Coronary artery (tissue), 2 donors: ENCODE measurements around the gene BCAS4.

Source experiments
- DNase-seq: peaks from one replicate; pipeline ENCODE4 v3.0.0-alpha.2; 2017; ENCODE audit warnings: low spot score
- H3K27ac ChIP-seq, 2 donors: fragments of 200-600 bp; sonication (generic); one replicate each; pipeline ENCODE4 v1.5.1; 2016 to 2019
- H3K4me3 ChIP-seq: fragments of 200-600 bp; sonication (generic); 2 replicates; pipeline ENCODE4 v1.5.1; 2016; ENCODE audit warnings: mild to moderate bottlenecking, moderate library complexity
- TF ChIP-seq, protein P1 (sequence below): fragments of 200-600 bp; sonication (generic); IDR thresholded peaks from one replicate; pipeline ENCODE4 v1.5.1; 2019; ENCODE audit warnings: antibody characterized with exemption

BCAS4 gene

DNA sequence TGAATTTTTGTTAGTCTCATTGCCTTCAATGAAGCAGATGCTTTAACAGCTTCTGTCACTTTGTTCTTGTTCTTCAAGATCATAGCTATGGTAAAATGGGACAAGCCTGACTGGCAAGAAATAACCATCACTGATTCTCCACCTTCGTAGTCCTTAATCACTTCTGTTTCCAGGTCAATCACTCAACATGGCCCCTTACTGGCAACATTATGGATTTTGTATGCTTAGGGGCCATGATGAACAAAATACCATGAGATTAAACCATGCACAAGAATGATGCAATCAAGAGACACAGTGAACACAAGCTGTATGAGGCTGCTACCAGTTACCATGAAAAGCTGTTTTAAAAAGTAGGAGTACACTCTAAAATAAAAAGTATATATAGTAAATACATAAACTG is 103.6 kb downstream of the BCAS4 start:
- DNase-seq: no peak
- H3K27ac ChIP-seq: no peak overlapping the region
- no peak overlapping the region for H3K4me3 ChIP-seq
- TF ChIP-seq, protein P1, sequence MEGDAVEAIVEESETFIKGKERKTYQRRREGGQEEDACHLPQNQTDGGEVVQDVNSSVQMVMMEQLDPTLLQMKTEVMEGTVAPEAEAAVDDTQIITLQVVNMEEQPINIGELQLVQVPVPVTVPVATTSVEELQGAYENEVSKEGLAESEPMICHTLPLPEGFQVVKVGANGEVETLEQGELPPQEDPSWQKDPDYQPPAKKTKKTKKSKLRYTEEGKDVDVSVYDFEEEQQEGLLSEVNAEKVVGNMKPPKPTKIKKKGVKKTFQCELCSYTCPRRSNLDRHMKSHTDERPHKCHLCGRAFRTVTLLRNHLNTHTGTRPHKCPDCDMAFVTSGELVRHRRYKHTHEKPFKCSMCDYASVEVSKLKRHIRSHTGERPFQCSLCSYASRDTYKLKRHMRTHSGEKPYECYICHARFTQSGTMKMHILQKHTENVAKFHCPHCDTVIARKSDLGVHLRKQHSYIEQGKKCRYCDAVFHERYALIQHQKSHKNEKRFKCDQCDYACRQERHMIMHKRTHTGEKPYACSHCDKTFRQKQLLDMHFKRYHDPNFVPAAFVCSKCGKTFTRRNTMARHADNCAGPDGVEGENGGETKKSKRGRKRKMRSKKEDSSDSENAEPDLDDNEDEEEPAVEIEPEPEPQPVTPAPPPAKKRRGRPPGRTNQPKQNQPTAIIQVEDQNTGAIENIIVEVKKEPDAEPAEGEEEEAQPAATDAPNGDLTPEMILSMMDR: no peak

DNA sequence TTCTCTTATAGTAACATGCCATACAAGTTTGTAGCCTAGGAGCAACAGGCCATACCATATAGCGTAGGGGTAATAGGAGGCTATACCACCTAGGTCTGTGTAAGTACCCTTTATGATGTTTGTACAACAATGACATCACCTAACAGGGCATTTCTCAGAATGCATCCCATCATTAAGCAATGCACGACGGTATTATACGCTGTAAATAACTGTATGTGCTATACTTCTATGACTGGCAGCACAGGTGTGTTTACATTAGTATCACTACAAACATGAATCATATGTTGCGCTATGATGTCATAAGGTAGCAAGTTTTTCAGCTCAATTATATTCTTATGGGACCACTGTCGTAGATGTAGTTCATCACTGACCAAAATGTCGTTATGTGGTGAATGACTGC is 105.4 kb downstream of the BCAS4 start:
- no peak for DNase-seq
- TF ChIP-seq, protein P1: no peak
- H3K27ac ChIP-seq: no peak overlapping the region
- H3K4me3 ChIP-seq: no peak overlapping the region

DNA sequence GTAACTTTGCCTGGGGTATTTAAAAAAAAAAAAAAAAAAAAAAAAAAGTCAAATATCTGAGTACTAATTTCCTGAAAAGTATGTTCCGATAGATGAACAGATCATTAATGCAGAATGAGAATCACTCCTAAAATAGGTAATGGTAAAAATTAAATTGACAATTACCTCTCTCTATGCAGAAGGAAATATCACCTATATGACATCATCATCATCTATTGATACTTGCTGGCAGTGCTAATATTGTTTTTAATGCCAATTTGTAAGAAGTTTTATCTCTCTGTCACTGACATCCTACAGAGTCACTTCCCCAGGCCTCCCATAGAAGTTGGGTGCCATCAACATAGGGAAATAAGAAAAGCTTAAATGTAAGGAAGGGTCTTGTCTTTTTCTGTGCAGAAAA is 106.4 kb downstream of the BCAS4 start:
- TF ChIP-seq, protein P1: no peak
- no peak overlapping the region for H3K4me3 ChIP-seq
- DNase-seq: no peak

DNA sequence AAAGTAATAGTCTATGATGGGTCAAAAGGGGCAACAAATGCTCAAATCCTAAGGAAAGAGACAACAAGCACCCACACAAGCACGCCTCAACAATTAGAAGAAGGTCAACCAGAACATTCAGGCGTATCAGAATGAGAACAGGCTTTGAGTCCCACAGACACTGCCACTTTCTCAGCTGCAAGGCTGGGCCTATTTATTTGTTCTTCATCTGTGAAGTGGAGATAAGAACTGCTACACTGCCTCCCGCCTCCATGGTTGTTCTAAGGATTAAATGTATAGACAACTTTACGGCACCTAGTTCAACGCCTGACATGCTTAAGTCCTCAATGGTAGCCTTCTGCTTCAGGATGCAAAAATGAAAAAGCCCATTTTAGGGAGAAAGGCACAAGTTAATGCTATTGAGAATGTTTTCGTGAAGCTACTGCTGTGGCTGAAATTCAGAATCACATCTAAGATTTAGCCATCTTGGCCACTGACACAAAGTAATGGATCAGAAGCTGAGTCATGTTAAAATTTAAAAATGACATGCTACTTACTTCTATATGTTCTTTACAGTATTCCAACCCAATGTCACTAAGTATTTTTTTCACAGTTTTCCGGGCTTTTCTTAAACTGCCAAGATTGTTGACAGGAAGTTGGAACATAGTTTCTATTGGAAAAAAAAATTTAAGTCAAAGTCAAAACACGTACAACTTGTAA is 108.6 kb downstream of the BCAS4 start:
- H3K4me3 ChIP-seq: no peak overlapping the region
- TF ChIP-seq, protein P1: no peak
- H3K27ac ChIP-seq: no peak overlapping the region
- no peak for DNase-seq

More for the DNA sequence above, 106.4 kb downstream of the BCAS4 start:
- H3K27ac ChIP-seq: no peak overlapping the region

DNA sequence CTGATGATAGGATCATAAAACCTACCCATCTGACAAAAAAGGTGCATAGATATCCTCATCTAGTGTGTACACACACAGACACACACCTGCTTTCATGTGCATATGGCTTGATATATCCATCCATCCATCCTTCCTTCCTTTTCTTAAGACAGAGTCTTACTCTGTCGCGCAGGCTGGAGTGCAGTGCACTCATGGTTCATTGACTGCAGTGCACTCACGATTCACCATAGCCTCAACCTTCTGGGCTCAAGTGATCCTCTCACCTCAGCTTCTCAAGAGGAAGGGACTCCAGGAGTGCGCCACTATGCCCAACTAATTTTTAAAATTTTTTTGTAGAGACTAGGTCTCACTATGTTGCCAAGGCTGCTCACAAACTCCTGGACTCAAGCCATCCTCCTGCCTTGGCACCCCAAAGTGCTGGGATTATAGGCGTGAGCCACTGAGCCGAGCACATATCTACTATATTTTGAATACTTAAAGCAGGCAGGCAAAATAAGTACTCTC is 109.3 kb downstream of the BCAS4 start:
- no peak overlapping the region for H3K4me3 ChIP-seq
- TF ChIP-seq, protein P1: no peak
- no peak for DNase-seq
- no peak overlapping the region for H3K27ac ChIP-seq

DNA sequence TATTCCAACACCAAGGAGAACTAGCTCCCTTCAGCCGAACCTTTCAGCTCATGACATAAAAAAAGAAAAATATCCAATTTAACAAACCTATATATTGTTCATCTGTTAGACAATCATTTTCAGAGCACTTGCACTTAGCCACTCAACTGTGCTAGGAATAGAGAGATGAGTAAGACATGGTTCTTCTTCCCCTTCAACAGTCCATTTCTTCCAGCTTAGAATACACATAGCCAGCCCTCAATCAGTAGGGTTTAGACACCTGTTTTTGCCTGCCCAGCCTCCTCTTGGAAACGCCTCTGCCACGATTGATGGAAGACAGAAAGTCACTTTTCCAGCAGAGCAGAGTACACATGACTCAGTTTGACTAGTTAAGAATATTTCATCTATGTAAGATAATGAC is 114.6 kb downstream of the BCAS4 start:
- TF ChIP-seq, protein P1: no peak
- no peak overlapping the region for H3K27ac ChIP-seq
- H3K4me3 ChIP-seq: no peak overlapping the region
- DNase-seq: no peak

DNA sequence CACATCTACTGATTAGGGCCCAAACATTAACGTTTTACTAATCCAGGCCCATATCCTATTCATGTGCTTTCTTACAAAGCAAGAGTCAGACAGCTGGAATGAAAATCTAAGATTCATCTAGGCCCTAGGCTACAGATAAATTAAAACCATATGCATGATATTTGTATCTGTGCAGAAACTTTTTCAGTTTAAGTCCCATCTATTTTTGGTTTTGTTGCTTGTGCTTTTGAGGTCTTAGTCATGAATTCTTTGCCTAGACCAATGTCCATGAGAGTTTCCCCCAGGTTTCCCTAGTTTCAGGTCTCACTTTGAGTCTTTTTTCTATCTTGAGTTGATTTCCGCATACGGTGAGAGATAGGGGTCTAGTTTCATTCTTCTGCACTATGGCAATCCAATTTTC is 116.2 kb downstream of the BCAS4 start:
- no peak for DNase-seq
- Histone ChIP-seq H3K4me3 (no peak overlapping the region), H3K27ac (no peak overlapping the region)
- TF ChIP-seq, protein P1: no peak
